Activated B cell treated with CpG ODN at 0.5 μM for 24 hours (primary cell): Measurements from ENCODE around the gene IL16. TPM values are rescaled to one million over a fixed set of nuclear protein-coding genes. Genes with fewer than 3 reads are reported as not detected.
"Not testable (repeated sequence)": the region's sequence is repeated elsewhere in the genome, so short reads cannot be mapped to it uniquely, and the experiment has no call there.

Source experiments
- ATAC-seq: fragments of 200-7000 bp; cut with Tn5 transposase; one replicate; pipeline ENCODE4 v1.10.0; 2021; ENCODE audit warnings: low read depth, mild to moderate bottlenecking, moderate library complexity
- CTCF ChIA-PET: fragments of 350-600 bp; sonication (Branson Sonifier 250); formaldehyde crosslinking; loops from one replicate; lab custom pipeline; 2021; ENCODE audit warnings: antibody characterized with exemption; lab: Charles Lee
- POLR2A ChIA-PET: fragments of 350-600 bp; sonication (Branson Sonifier 250); formaldehyde crosslinking; loops from one replicate; lab custom pipeline; 2021; ENCODE audit warnings: antibody characterized with exemption; lab: Charles Lee
- DNase-seq: peaks from one replicate; pipeline ENCODE4 v3.0.0; 2022
- H3K27ac Mint-ChIP-seq: one replicate; pipeline ENCODE4 v1.8.0; 2020; ENCODE audit warnings: mixed read lengths
- H3K27me3 Mint-ChIP-seq: one replicate; pipeline ENCODE4 v1.8.0; 2021; ENCODE audit warnings: mixed read lengths
- H3K36me3 Mint-ChIP-seq: one replicate; pipeline ENCODE4 v1.8.0; 2021; ENCODE audit warnings: low read depth, mixed read lengths
- H3K4me1 Mint-ChIP-seq: one replicate; pipeline ENCODE4 v1.8.0; 2021; ENCODE audit warnings: mixed read lengths
- H3K4me3 Mint-ChIP-seq: one replicate; pipeline ENCODE4 v1.8.0; 2020; ENCODE audit warnings: mild to moderate bottlenecking, mixed read lengths
- H3K9me3 Mint-ChIP-seq: one replicate; pipeline ENCODE4 v1.8.0; 2020; ENCODE audit warnings: mixed read lengths
- CTCF ChIP-seq: fragments of 200-600 bp; IDR thresholded peaks from one replicate; pipeline ENCODE4 v1.8.0; 2022; ENCODE audit warnings: antibody characterized with exemption, mild to moderate bottlenecking
- intact Hi-C: fragments of 100-400 bp; cut with micrococcal nuclease; formaldehyde crosslinking; loops from one replicate; pipeline ENCODE4 v1.15.1; 2024
- total RNA-seq: library from RNA; stranded (reverse); gene quantifications from 2 replicates; pipeline ENCODE4 v1.2.3, GENCODE V29; 2022

The IL16 gene
- total RNA-seq, 1 donor from 2014 or later = 206 TPM

GRCh38 chr15:81195339-81195864 is 1.3 kb upstream of the IL16 start:
- peaks cover 10% of the 10 kb centered on the region for H3K27me3 Mint-ChIP-seq
- no peak overlapping the region for H3K4me3 Mint-ChIP-seq
- TF ChIP-seq CTCF = no peak
- intact Hi-C loops = no loop called here
- no peaks in the 10 kb centered on the region for H3K36me3 Mint-ChIP-seq
- no peak overlapping the region for H3K27ac Mint-ChIP-seq
- POLR2A ChIA-PET = no interaction called here
- no peak for ATAC-seq
- CTCF ChIA-PET = interaction anchor here (1.8 kb wide), 1 partner anchor 71 kb away, joined by 5 read pairs; no protein-coding TSS in a partner anchor
- no peaks in the 10 kb centered on the region for H3K4me1 Mint-ChIP-seq
- no peak for DNase-seq
- H3K9me3 Mint-ChIP-seq = no peaks in the 10 kb centered on the region

- intact Hi-C loops = no loop called here
- Mint-ChIP-seq H3K27ac (no peak overlapping the region), H3K4me1 (no peaks in the 10 kb centered on the region), H3K27me3 (peaks cover 10% of the 10 kb centered on the region), H3K9me3 (no peaks in the 10 kb centered on the region), H3K4me3 (no peak overlapping the region), H3K36me3 (no peaks in the 10 kb centered on the region)
- CTCF ChIA-PET = no interaction called here
- DNase-seq = no peak
- no peak for ATAC-seq
- POLR2A ChIA-PET = no interaction called here
- TF ChIP-seq CTCF = no peak
Measured at GRCh38 chr15:81197255-81197630, 564 bp downstream of the IL16 start.

- Mint-ChIP-seq H3K27me3 (peaks cover 10% of the 10 kb centered on the region), H3K9me3 (no peaks in the 10 kb centered on the region), H3K4me3 (no peak overlapping the region), H3K4me1 (no peaks in the 10 kb centered on the region), H3K36me3 (no peaks in the 10 kb centered on the region), H3K27ac (no peak overlapping the region)
- intact Hi-C loops = no loop called here
- ChIA-PET POLR2A (no interaction called here), CTCF (no interaction called here)
- no peak for ATAC-seq
- TF ChIP-seq CTCF = no peak
- DNase-seq = no peak
Measured at GRCh38 chr15:81197688-81198281, 1.1 kb downstream of the IL16 start.

GRCh38 chr15:81199031-81199779 is 2.5 kb downstream of the IL16 start:
- Mint-ChIP-seq H3K4me3 (no peak overlapping the region), H3K4me1 (no peaks in the 10 kb centered on the region), H3K9me3 (no peaks in the 10 kb centered on the region), H3K36me3 (no peaks in the 10 kb centered on the region), H3K27ac (no peak overlapping the region), H3K27me3 (peaks cover 10% of the 10 kb centered on the region)
- intact Hi-C loops = no loop called here
- no peak for TF ChIP-seq CTCF
- ChIA-PET POLR2A (no interaction called here), CTCF (no interaction called here)
- DNase-seq (no peak), ATAC-seq (no peak)

GRCh38 chr15:81206018-81206417 is 9.3 kb downstream of the IL16 start:
- TF ChIP-seq CTCF = no peak
- ChIA-PET CTCF (no interaction called here), POLR2A (no interaction called here)
- ATAC-seq = no peak
- intact Hi-C loops = no loop called here
- DNase-seq = no peak
- no peaks in the 10 kb centered on the region for H3K4me1 Mint-ChIP-seq
- no peaks in the 10 kb centered on the region for H3K36me3 Mint-ChIP-seq
- peaks cover 7% of the 10 kb centered on the region for H3K27me3 Mint-ChIP-seq
- H3K9me3 Mint-ChIP-seq = peaks cover 9% of the 10 kb centered on the region
- no peak overlapping the region for H3K4me3 Mint-ChIP-seq
- H3K27ac Mint-ChIP-seq = no peak overlapping the region

- ATAC-seq, DNase-seq, H3K27ac Mint-ChIP-seq, H3K4me1 Mint-ChIP-seq, POLR2A ChIA-PET, CTCF ChIA-PET, H3K36me3 Mint-ChIP-seq, H3K4me3 Mint-ChIP-seq, intact Hi-C loops: not testable (repeated sequence)
- Mint-ChIP-seq H3K9me3 (peaks cover 11% of the 10 kb centered on the region), H3K27me3 (peaks cover 14% of the 10 kb centered on the region)
Measured at GRCh38 chr15:81207987-81208386, 11.3 kb downstream of the IL16 start.
